ENCODE measurements around the gene ME3.

DNA sequence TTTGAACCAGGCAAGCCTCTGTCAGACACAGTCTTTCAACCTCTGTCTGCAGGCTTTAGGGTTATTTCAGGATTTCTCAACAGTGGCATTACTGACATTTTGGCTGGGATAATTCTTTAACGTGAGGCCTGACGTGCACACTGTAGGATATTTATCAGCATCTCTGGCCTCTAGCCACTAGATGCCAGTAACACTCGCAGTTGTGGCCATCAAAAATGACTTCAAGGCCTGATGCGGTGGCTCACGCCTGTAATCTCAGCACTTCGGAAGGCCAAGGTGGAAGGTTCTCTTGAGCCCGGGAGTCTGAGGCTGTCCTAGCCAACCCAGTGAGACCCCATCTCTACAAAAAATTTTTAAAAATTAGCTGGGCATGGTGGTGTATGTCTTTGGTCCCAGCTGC is 184.7 kb downstream of the ME3 start:
- TF ChIP-seq RAD21 (IDR thresholded peaks at IDR 0.05; ENCODE audit: low read depth) (0 out of 2 replicates have a peak, but pooled peaks have one; percentile 7), TAF1 (IDR thresholded peaks at IDR 0.05; ENCODE audit: low read depth) (no peak)

Measured in Ishikawa (cell line).